ENCODE results near the gene HPCA. TPM values are rescaled to one million over a fixed set of nuclear protein-coding genes. Genes with fewer than 3 reads are reported as not detected.

HPCA gene
- total RNA-seq, 1 experiment from 2014 or later: 1.2 TPM

DNA sequence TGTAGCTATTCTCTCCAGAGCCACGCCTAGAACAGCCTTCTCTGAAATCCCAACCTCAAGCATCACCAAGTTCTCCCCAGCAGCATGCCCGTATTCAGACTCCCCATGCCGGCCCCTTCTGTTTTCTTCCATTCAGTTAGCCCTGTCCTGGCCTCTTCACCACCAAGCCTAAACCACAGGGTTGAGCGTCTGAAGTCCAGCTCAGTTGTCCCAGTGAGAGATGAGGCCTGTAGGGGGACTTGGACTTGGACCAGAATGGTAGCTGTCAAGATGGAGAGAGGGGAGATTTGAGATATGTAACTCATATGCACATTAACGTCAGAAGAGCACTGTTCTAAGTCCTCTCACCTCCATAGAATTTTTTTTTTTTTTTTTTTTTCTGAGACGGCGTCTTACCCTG, 20.4 kb downstream of the HPCA start:
- no peak overlapping the region for H3K27ac Mint-ChIP-seq
- H4K91ac ChIP-seq (ENCODE audit: insufficient read length, low read depth, low read length): no peak overlapping the region
- H3K23ac ChIP-seq (ENCODE audit: insufficient read length, low read depth, low read length): no peak overlapping the region
- H3K4me1 ChIP-seq (ENCODE audit: insufficient read depth, low read length): no peaks in the 10 kb centered on the region
- no peak overlapping the region for H2AFZ ChIP-seq (ENCODE audit: low read length)
- no peak overlapping the region for H3K27ac ChIP-seq (ENCODE audit: insufficient read length, low read depth, low read length)
- TF ChIP-seq, protein P1, sequence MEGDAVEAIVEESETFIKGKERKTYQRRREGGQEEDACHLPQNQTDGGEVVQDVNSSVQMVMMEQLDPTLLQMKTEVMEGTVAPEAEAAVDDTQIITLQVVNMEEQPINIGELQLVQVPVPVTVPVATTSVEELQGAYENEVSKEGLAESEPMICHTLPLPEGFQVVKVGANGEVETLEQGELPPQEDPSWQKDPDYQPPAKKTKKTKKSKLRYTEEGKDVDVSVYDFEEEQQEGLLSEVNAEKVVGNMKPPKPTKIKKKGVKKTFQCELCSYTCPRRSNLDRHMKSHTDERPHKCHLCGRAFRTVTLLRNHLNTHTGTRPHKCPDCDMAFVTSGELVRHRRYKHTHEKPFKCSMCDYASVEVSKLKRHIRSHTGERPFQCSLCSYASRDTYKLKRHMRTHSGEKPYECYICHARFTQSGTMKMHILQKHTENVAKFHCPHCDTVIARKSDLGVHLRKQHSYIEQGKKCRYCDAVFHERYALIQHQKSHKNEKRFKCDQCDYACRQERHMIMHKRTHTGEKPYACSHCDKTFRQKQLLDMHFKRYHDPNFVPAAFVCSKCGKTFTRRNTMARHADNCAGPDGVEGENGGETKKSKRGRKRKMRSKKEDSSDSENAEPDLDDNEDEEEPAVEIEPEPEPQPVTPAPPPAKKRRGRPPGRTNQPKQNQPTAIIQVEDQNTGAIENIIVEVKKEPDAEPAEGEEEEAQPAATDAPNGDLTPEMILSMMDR (conservative IDR thresholded peaks at IDR 0.05): no peak
- no peak overlapping the region for H3K18ac ChIP-seq (ENCODE audit: insufficient read length, low read depth, low read length)
- H3K79me1 ChIP-seq (ENCODE audit: insufficient read depth, low read depth, low read length, poor library complexity, severe bottlenecking): no peaks in the 10 kb centered on the region
- no peak overlapping the region for H4K5ac ChIP-seq (ENCODE audit: insufficient read length, low read depth, low read length)
- no peak overlapping the region for H3K4me3 Mint-ChIP-seq
- no peaks in the 10 kb centered on the region for H3K36me3 Mint-ChIP-seq (ENCODE audit: insufficient read depth in 1 of 3, low read depth in 3 of 3)
- H3K9me3 ChIP-seq (ENCODE audit: control insufficient read depth, low read depth, low read length): no peaks in the 10 kb centered on the region
- no peaks in the 10 kb centered on the region for H4K20me1 ChIP-seq (ENCODE audit: control insufficient read depth, insufficient read depth, insufficient read length)
- no peak overlapping the region for H3K56ac ChIP-seq (ENCODE audit: insufficient read length, low read depth, low read length)
- peaks cover 38% of the 10 kb centered on the region for H3K27me3 Mint-ChIP-seq (ENCODE audit: low read depth)
- no peak overlapping the region for H3K4me2 ChIP-seq (ENCODE audit: insufficient read depth, insufficient read length, low read length)
- no peak for DNase-seq
- H3T11ph ChIP-seq (ENCODE audit: low read length): no peak overlapping the region
- H3K27me3 ChIP-seq (ENCODE audit: insufficient read depth, low read length): peaks cover 4% of the 10 kb centered on the region; the same call in 1 of the 2 replicates
- no peak overlapping the region for H2BK5ac ChIP-seq (ENCODE audit: insufficient read length, low read length)
- H4K8ac ChIP-seq (replicated peaks; ENCODE audit: insufficient read length, low read depth, low read length): no peak overlapping the region
- H2BK12ac ChIP-seq (ENCODE audit: insufficient read length, low read depth, low read length): no peak overlapping the region
- H2BK15ac ChIP-seq (ENCODE audit: low read depth, low read length): no peak overlapping the region
- no peak overlapping the region for H3K4ac ChIP-seq (ENCODE audit: low read depth, low read length)
- H2BK120ac ChIP-seq (ENCODE audit: low read depth, low read length, poor library complexity, severe bottlenecking): no peak overlapping the region
- H3K9me3 Mint-ChIP-seq: no peaks in the 10 kb centered on the region; a peak in 2 of 5 replicates
- no peak overlapping the region for H2AK5ac ChIP-seq (ENCODE audit: insufficient read length, low read length)
- H3K79me2 ChIP-seq (ENCODE audit: insufficient read depth, low read length): no peaks in the 10 kb centered on the region
- H3K14ac ChIP-seq (ENCODE audit: insufficient read depth, low read length): no peak overlapping the region
- no CpG with 5 or more reads among the region's 7 CpGs for WGBS (ENCODE audit: extremely low coverage, insufficient read length, low lambda C conversion rate)
- no peak overlapping the region for H3K9ac ChIP-seq (ENCODE audit: extremely low read depth, insufficient read length, low read length)
- no peak overlapping the region for H2BK20ac ChIP-seq (ENCODE audit: low read depth, low read length, poor library complexity, severe bottlenecking)
- peaks cover 1 to 3% of the 10 kb centered on the region in 2 experiments; a peak in 3 of 4 replicates for H3K4me1 Mint-ChIP-seq
- no peaks in the 10 kb centered on the region for H3K23me2 ChIP-seq (ENCODE audit: insufficient read length, low read depth, low read length, poor library complexity, severe bottlenecking)
